HepG2 (cell line): ENCODE measurements around the gene TTLL1. TPM values are rescaled to one million over a fixed set of nuclear protein-coding genes. Genes with fewer than 3 reads are reported as not detected.

Source experiments
- GABPB1 ChIP-seq: IDR thresholded peaks from 2 replicates; pipeline ENCODE4 v1.6.1; 2016; ENCODE audit warnings: mild to moderate bottlenecking, missing genetic modification reagents, moderate library complexity, missing compliant biosample characterization
- HOXA9 ChIP-seq: sonication (generic); formaldehyde crosslinking; IDR thresholded peaks from 2 replicates; pipeline ENCODE4 v1.8.1; 2022; ENCODE audit warnings: missing genetic modification reagents, mild to moderate bottlenecking, moderate library complexity, borderline replicate concordance
- KAT8 ChIP-seq: IDR thresholded peaks from 2 replicates; pipeline ENCODE4 v1.6.1; 2016; ENCODE audit warnings: missing genetic modification reagents, missing compliant biosample characterization
- MTERF4 ChIP-seq: sonication (generic); formaldehyde crosslinking; IDR thresholded peaks from 2 replicates; pipeline ENCODE4 v1.8.0; 2023; ENCODE audit warnings: mild to moderate bottlenecking, missing genetic modification reagents
- MXD4 ChIP-seq: IDR thresholded peaks from 2 replicates; pipeline ENCODE4 v1.6.1; 2016; ENCODE audit warnings: mild to moderate bottlenecking, missing biosample characterization, missing genetic modification reagents
- NR0B2 ChIP-seq: sonication (generic); formaldehyde crosslinking; IDR thresholded peaks from 2 replicates; pipeline ENCODE4 v1.4.0; 2020; ENCODE audit warnings: mild to moderate bottlenecking, missing genetic modification reagents
- RERE ChIP-seq: IDR thresholded peaks from 2 replicates; pipeline ENCODE4 v1.6.1; 2016; ENCODE audit warnings: low read depth, missing genetic modification reagents, missing compliant biosample characterization
- SALL1 ChIP-seq: sonication (generic); formaldehyde crosslinking; IDR thresholded peaks from 2 replicates; pipeline ENCODE4 v1.8.0; 2022; ENCODE audit warnings: mild to moderate bottlenecking, missing genetic modification reagents
- SALL2 ChIP-seq: sonication (generic); formaldehyde crosslinking; IDR thresholded peaks from 2 replicates; pipeline ENCODE4 v1.8.1; 2023; ENCODE audit warnings: mild to moderate bottlenecking, missing genetic modification reagents, inconsistent platforms
- SYNCRIP ChIP-seq: fragments of 200-400 bp; formaldehyde crosslinking; IDR thresholded peaks from 2 replicates; pipeline ENCODE4 v1.6.1; 2018; ENCODE audit warnings: mild to moderate bottlenecking, low read depth, low read length; ENCODE audit not compliant: insufficient read depth
- TEF ChIP-seq: sonication (generic); formaldehyde crosslinking; IDR thresholded peaks from 2 replicates; pipeline ENCODE4 v1.5.0; 2020; ENCODE audit warnings: missing genetic modification reagents
- ZBTB44 ChIP-seq: sonication (generic); formaldehyde crosslinking; IDR thresholded peaks from 2 replicates; pipeline ENCODE4 v1.4.0; 2020; ENCODE audit warnings: missing genetic modification reagents
- ZNF232 ChIP-seq: sonication (generic); formaldehyde crosslinking; IDR thresholded peaks from 2 replicates; pipeline ENCODE4 v1.4.0; 2020; ENCODE audit warnings: missing genetic modification reagents, borderline replicate concordance
- ZNF256 ChIP-seq: sonication (generic); formaldehyde crosslinking; conservative IDR thresholded peaks from 2 replicates; pipeline ENCODE4 v1.4.0; 2020; ENCODE audit warnings: missing genetic modification reagents
- ZNF484 ChIP-seq: sonication (generic); formaldehyde crosslinking; IDR thresholded peaks from 2 replicates; pipeline ENCODE4 v1.5.1; 2020; ENCODE audit warnings: mild to moderate bottlenecking, low read depth, missing genetic modification reagents, borderline replicate concordance
- ZNF510 ChIP-seq: sonication (generic); formaldehyde crosslinking; IDR thresholded peaks from 2 replicates; pipeline ENCODE4 v1.4.0; 2020; ENCODE audit warnings: low read depth, mild to moderate bottlenecking, missing genetic modification reagents
- ZNF562 ChIP-seq: sonication (generic); formaldehyde crosslinking; IDR thresholded peaks from 2 replicates; pipeline ENCODE4 v1.8.0; 2022; ENCODE audit warnings: missing genetic modification reagents, borderline replicate concordance
- ZNF816 ChIP-seq: sonication (generic); formaldehyde crosslinking; IDR thresholded peaks from 2 replicates; pipeline ENCODE4 v1.8.0; 2022; ENCODE audit warnings: missing genetic modification reagents, mild to moderate bottlenecking, borderline replicate concordance
- polyA plus RNA-seq, 8 experiments: library from polyadenylated mRNA; depleted of rRNA in 3 of 8; stranded (reverse) in 7 of 8; unstranded in 1 of 8; fragments of >200 nt; fragmentation: Illumina TruSeq in 4 of 8; extraction: Trizol in 4 of 8; gene quantifications; 2 replicates each; pipeline versions ENCODE4 v1.2.1 to v1.2.3, GENCODE V29; 2011 to 2016; ENCODE audit warnings: low read depth in 4 of 8, missing spikeins in 1 of 8, mixed read lengths in 1 of 8; ENCODE audit not compliant: insufficient read depth in 1 of 8
- total RNA-seq, 5 experiments: library from RNA; depleted of rRNA; stranded (reverse); fragments of >200 nt; fragmentation: Illumina TruSeq; extraction: Trizol; gene quantifications; 2 replicates each; pipeline ENCODE4 v1.2.3, GENCODE V29; 2016; ENCODE audit warnings: low read depth in 1 of 5
- TF ChIP-seq, protein P1 (sequence below): sonication (generic); formaldehyde crosslinking; IDR thresholded peaks from 2 replicates; pipeline ENCODE4 v1.8.1; 2023; ENCODE audit warnings: missing genetic modification reagents, inconsistent platforms, borderline replicate concordance

The TTLL1 gene
- total and polyA plus RNA-seq, 2 of the 13 experiments (the other 11 are each of a cell fraction or from before 2014, with no cell fraction given), result 1.6 to 5.3 TPM

DNA sequence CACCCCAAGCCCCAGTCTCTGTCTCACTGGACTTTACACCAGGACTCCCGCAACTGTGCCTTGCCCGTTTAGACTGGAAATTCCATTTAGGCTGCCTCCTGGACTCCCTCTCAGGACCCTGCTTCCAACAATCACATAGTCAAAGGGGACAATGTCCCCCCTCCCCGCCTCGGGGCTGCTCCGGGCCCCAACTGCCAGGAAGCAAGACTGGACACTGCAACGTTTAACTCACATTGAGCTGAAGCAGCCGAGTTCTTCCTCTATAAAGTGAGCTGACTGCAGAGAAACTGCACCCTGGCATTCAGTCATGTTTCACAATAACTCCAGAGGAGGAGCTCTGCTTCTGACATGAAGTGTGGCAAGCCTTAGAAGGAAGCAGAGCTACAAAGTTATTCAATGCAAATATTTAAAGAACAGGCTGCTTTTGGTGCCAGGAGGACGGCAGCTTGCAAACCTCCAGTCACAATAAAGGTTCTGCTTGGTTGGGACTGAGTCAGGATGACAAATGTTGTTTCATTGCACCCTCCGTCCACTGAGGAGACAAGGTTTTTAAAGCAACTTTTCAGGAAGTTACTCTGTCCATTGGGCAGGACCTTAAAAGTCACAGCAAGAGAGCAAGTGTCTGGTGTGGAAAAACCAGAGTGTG, 94.2 kb downstream of the TTLL1 start (continued):
- TF ChIP-seq KAT8 (CRISPR knock-in tag) (peak; percentile 59; the same call in 1 of the 2 replicates), MTERF4 (CRISPR knock-in tag) (no peak), ZBTB44 (CRISPR knock-in tag) (no peak), ZNF232 (no peak), RERE (CRISPR knock-in tag) (no peak), MXD4 (CRISPR knock-in tag) (no peak), SALL2 (CRISPR knock-in tag) (no peak), SALL1 (CRISPR knock-in tag) (peak; percentile 74; the same call in 1 of the 2 replicates), ZNF562 (CRISPR knock-in tag) (no peak), NR0B2 (CRISPR knock-in tag) (no peak), ZNF256 (CRISPR knock-in tag) (no peak), TEF (CRISPR knock-in tag) (no peak), HOXA9 (CRISPR knock-in tag) (no peak), ZNF484 (CRISPR knock-in tag) (no peak), ZNF816 (no peak), ZNF510 (CRISPR knock-in tag) (no peak), SYNCRIP (no peak), GABPB1 (CRISPR knock-in tag) (no peak)
- TF ChIP-seq, protein P1, sequence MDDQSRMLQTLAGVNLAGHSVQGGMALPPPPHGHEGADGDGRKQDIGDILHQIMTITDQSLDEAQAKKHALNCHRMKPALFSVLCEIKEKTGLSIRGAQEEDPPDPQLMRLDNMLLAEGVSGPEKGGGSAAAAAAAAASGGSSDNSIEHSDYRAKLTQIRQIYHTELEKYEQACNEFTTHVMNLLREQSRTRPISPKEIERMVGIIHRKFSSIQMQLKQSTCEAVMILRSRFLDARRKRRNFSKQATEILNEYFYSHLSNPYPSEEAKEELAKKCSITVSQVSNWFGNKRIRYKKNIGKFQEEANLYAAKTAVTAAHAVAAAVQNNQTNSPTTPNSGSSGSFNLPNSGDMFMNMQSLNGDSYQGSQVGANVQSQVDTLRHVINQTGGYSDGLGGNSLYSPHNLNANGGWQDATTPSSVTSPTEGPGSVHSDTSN, result no peak
